ENCODE results near the gene TTC7B. TPM values are rescaled to one million over a fixed set of nuclear protein-coding genes. Genes with fewer than 3 reads are reported as not detected.

Gene TTC7B
- total and polyA plus RNA-seq, 2 experiments from 2014 or later: 7.9 to 28.6 TPM

Other genes starting within 250 kb of the TTC7B start
- gene RPS6KA5, start 244.2 kb upstream of the TTC7B start, total RNA-seq (2014; rRNA removed; shearing (Covaris generic)): 2.0 and 2.1 TPM in 2 replicates
- gene RPS6KA5, start 244.2 kb upstream of the TTC7B start, polyA plus RNA-seq (2016; fragmentation: Nextera tagmentation; extraction: Ambion mirVana): 2.1 and 2.4 TPM in 2 replicates

All from GM23338 (cell line).